GM18519 (cell line): Measurements from ENCODE around the gene LASP1NB.
"Not testable (repeated sequence)": the region's sequence is repeated elsewhere in the genome, so short reads cannot be mapped to it uniquely, and the experiment has no call there.

ENCODE experiments used
- ATAC-seq: cut with Tn5 transposase; IDR thresholded peaks from one replicate; pipeline ENCODE4 v1.9.1; 2021; ENCODE audit warnings: mild to moderate bottlenecking, moderate library complexity; ENCODE audit not compliant: unreplicated experiment, low FRiP score

Gene LASP1NB

DNA sequence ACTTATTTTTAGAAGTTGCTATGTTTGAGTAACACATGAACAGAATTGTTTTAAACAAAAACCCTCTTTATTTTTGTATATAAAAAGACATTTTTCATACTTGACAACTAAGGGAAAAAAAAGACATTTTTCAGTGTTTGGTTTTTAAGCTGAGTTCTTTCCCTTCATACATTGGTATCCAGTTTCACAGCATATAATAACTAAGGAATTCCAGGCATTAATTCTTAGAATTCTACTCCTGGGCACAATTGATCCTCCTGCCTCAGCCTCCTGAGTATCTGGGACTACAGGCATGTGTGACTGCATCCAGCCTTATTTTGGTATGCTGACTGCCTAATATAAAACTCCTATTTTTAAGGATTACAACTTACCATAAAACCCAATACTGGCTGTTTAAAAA is 33.3 kb downstream of the LASP1NB start:
- ATAC-seq: no peak

DNA sequence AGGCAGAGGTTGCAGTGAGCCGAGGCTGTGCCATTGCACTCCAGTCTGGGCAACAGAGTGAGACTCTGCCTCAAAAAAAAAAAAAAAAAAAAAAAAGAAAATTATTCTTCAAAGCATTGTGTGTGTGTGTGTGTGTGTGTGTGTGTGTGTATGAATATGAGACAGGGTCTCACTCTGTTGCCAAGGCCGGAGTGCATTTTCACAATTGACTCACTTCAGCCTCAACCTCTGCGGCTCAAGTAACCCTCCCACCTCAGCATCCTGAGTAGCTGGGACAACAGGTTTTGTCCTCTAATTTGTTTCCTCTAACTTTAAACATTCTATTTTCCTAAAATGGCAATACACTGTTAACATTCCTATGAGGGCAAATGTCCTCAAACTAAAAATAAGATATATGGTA is 34.1 kb downstream of the LASP1NB start:
- no peak for ATAC-seq

DNA sequence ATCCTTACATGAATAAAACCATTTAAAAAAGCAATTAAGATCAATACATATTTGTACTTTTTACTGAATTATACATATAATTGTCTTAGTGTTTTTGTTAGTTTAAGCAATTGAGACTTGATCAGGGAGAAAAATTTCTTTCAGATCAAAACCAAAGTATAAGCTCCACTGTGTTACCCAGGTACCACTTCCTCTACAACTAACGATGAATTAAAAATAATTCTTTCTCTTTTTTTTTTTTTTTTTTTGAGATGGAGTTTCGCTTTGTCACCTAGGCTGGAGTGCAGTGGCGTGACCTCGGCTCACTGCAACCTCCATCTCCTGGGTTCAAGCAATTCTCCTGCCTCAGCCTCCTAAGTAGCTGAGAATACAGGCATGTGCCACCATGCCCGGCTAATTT is 35.0 kb downstream of the LASP1NB start:
- no peak for ATAC-seq

DNA sequence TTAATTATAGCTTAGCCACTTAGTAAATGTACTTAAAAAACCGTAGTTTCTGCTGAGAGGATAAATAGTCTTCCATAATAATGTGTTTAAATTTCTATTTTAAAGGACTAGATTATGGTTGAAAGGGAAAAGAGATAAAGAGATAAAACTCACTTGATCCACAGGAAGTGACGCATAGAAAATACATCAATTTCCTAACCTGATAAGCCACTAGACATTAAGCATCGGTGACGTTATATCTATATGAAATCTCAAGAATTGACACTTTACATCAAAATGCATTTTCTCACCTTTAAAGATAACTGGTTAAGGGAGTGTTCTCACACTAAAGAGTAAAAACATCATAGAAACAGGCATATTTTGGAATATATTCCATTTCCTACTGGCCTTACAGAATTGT is 36.0 kb downstream of the LASP1NB start:
- no peak for ATAC-seq

DNA sequence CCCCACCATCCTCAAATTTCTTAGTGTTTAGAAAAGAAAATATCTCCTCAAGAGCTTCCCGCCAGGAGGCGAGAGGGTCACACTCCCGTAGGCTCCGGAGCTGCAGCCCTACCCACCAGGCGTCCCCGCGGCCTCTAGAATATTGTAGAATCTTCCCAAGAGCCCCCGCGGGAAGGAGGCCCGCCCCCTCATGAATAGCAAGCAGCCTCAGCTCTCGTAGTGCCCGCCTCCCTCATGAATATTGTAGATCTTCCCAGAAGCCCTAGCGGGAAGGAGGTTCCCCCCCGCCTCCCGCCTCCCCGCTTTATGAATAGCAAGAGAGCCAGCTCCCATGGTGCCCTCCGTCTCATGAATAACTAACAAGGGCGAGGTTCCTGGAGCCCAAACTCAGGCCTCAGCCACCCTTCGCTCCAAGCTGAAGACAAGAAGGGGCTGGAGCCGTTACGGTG is 41.9 kb downstream of the LASP1NB start, which contains the start of gene FBXO47:
Gene FBXO47 (minus strand): TSS at position 114 of the 449 bp plus-strand sequence. CDS start 4,378 bp downstream, outside the sequence.
- ATAC-seq: no peak

DNA sequence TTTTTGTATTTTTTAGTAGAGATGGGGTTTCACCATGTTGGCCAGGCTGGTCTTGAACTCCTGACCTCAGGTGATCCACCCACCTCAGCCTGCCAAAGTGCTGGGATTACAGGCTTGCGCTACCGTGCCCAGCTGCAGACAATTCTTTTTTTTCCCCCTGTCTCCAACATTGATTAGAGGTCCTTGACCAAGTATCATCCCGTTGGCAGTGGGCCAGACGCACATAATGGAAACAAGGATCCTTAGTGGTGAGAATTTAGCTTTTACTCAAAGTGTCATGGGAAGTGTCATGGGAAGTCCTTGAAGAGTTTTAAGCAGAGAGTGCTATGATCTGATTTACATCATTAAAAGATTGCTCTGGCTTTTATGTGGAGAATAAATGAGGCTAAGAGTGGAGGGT is 43.9 kb downstream of the LASP1NB start:
- ATAC-seq: no peak

DNA sequence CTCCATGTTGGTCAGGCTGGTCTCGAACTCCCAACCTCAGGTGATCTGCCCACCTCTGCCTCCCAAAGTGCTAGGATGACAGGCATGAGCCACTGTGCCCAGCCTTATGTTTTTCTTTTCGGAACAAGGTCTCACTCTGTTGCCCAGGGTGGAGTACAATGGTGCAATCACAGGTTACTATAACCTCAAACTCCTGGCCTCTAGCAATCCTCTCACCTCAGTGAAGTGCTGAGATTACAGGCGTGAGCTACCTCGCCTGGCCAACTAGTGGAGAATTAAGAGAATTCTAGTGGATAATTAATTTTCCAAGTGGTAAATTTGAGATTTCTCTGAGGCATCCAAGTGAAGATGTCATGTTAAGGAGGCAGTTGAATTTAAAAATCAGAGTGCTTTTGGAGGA is 44.7 kb downstream of the LASP1NB start:
- ATAC-seq: no peak

DNA sequence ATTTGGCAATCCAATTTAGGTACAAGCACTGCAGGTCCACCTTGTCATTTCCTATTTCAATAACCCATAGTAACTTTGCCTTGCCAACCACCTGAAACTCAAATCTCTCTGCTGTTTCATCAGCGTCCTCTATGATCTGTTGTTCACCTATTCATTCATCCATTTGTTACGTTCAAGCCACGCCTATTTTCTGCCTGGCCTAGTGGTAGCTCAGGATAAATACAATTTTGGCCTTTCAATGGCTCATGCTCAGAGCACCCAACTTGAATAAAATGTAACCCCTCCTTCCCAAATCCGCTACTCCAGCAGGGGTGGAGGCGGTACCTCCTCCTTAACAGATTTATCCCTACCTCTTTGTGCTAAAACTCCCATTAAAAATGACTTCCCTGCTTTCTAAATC is 45.4 kb downstream of the LASP1NB start:
- no peak for ATAC-seq

DNA sequence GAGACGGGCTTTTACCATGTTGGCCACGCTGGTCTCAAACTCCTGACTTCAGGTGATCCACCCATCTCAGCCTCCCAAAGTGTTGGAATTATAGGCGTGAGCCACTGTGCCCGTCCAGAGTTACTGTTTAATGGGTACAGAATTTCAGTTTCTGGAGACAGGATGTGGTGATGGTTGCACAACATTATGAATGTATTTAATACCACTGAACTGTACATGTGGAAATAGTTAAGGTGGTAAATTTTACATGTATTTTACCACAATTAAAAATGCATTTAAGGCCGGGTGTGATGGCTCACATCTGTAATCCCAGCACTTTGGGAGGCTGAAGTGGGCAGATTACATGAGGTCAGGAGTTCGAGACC is 50.8 kb downstream of the LASP1NB start:
- ATAC-seq: not testable (repeated sequence)

DNA sequence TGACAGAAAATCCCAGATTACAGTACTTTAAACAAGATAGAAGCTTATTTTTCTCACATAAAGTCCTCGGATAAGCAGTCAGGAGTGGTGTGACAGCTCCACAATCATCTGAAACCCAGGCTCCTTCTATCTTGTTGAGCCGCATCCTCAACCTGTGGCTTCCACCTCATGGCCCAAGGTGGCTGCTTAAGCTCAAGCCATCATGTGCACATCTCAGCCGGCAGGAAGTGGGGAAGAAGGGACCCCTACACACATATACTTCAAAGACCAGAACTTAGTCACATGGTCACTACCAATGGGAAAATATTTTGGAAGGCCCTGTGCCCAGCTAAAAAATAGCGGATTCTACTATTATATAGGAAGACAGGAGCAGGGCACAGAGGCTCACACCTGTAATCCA is 52.8 kb downstream of the LASP1NB start:
- no peak for ATAC-seq
